HG02981 (cell line): Measurements from ENCODE around the gene SLC22A4.

ENCODE experiments used
- ATAC-seq: cut with Tn5 transposase; IDR thresholded peaks from one replicate; pipeline ENCODE4 v1.9.1; 2021; ENCODE audit warnings: mild to moderate bottlenecking, moderate library complexity; ENCODE audit not compliant: unreplicated experiment

Gene SLC22A4

GRCh38 chr5:132297211-132297940, 3.2 kb downstream of the SLC22A4 start:
- no peak for ATAC-seq

- no peak for ATAC-seq
These were observed 4.4 kb downstream of the SLC22A4 start for GRCh38 chr5:132298298-132299212.

- no peak for ATAC-seq
These were observed 5.7 kb downstream of the SLC22A4 start for GRCh38 chr5:132299917-132300316.

GRCh38 chr5:132300577-132301343, 6.6 kb downstream of the SLC22A4 start:
- no peak for ATAC-seq

GRCh38 chr5:132301344-132302271, 7.4 kb downstream of the SLC22A4 start:
- no peak for ATAC-seq

- no peak for ATAC-seq
These were observed 8.2 kb downstream of the SLC22A4 start for GRCh38 chr5:132302413-132302812.

- ATAC-seq = no peak
These were observed 9.4 kb downstream of the SLC22A4 start for GRCh38 chr5:132303589-132303988.

GRCh38 chr5:132305420-132305819, 11.2 kb downstream of the SLC22A4 start:
- ATAC-seq = no peak

GRCh38 chr5:132308701-132309100, 14.5 kb downstream of the SLC22A4 start:
- ATAC-seq = no peak

GRCh38 chr5:132309679-132310078, 15.5 kb downstream of the SLC22A4 start:
- ATAC-seq = no peak

GRCh38 chr5:132310141-132310834, 16.1 kb downstream of the SLC22A4 start:
- no peak for ATAC-seq

GRCh38 chr5:132313366-132313765, 19.2 kb downstream of the SLC22A4 start:
- no peak for ATAC-seq

GRCh38 chr5:132313961-132314432, 19.8 kb downstream of the SLC22A4 start:
- no peak for ATAC-seq

GRCh38 chr5:132315529-132316067, 21.4 kb downstream of the SLC22A4 start:
- no peak for ATAC-seq

GRCh38 chr5:132319975-132320374, 25.8 kb downstream of the SLC22A4 start:
- ATAC-seq = no peak

GRCh38 chr5:132321109-132321721, 27.0 kb downstream of the SLC22A4 start:
- no peak for ATAC-seq

GRCh38 chr5:132322266-132322665, 28.1 kb downstream of the SLC22A4 start:
- ATAC-seq = no peak

GRCh38 chr5:132323202-132323601, 29.0 kb downstream of the SLC22A4 start:
- ATAC-seq = no peak

GRCh38 chr5:132325691-132326090, 31.5 kb downstream of the SLC22A4 start:
- no peak for ATAC-seq
